Testis (tissue), 2 donors: ENCODE measurements around the gene CHCHD5.

Source experiments
- CTCF ChIP-seq, 3 experiments: fragments of 450-650 bp in 2 of 3; fragments of 200-600 bp in 1 of 3; sonication (generic) in 1 of 3; IDR thresholded peaks; one replicate each; pipeline ENCODE4 v1.5.1; 2016 to 2019; ENCODE audit warnings: antibody characterized with exemption in 3 of 3, mild to moderate bottlenecking in 2 of 3, moderate library complexity in 1 of 3
- POLR2A ChIP-seq: fragments of 450-650 bp; IDR thresholded peaks from one replicate; pipeline ENCODE4 v1.6.1; 2017; ENCODE audit warnings: antibody characterized with exemption, mild to moderate bottlenecking, moderate library complexity

- TF ChIP-seq CTCF (IDR thresholded peaks at IDR 0.05), result no peak
- TF ChIP-seq POLR2A, result no peak
Measured at GRCh38 chr2:112580084-112580483, 4.3 kb upstream of the CHCHD5 start.
